HEK293 (cell line): ENCODE data around the gene NRG2.

Experiments used
- CTCF ChIA-PET: fragments of 350-600 bp; formaldehyde crosslinking; extraction: SDS; loops from one replicate; lab custom pipeline; 2021; ENCODE audit warnings: antibody characterized with exemption; lab: Yijun Ruan, JAX
- POLR2A ChIA-PET: fragments of 300-600 bp; formaldehyde crosslinking; extraction: SDS; loops from one replicate; lab custom pipeline; 2020; ENCODE audit warnings: antibody characterized with exemption, inconsistent platforms; lab: Yijun Ruan, JAX
- H3K27ac ChIP-seq: fragments of 200-500 bp; sonication (Bioruptor generic); 2 replicates; pipeline ENCODE4 v1.5.1; 2014; ENCODE audit warnings: low read depth, low read length, control low read depth, inconsistent platforms; ENCODE audit errors: extremely low read depth
- H3K36me3 ChIP-seq, 2 experiments: fragments of 200-500 bp in 1 of 2; sonication (Bioruptor generic) in 1 of 2; 1 replicate in 1 of 2; 2 replicates in 1 of 2; pipeline ENCODE4 v1.5.1; 2014 to 2017; ENCODE audit warnings: inconsistent platforms in 2 of 2, low read length in 2 of 2; ENCODE audit not compliant: control insufficient read depth in 2 of 2, insufficient read depth in 1 of 2
- H3K4me1 ChIP-seq: fragments of 200-500 bp; sonication (Bioruptor generic); 2 replicates; pipeline ENCODE4 v1.5.1; 2014; ENCODE audit warnings: mild to moderate bottlenecking, low read length, inconsistent platforms; ENCODE audit not compliant: control insufficient read depth, insufficient read depth
- H3K4me3 ChIP-seq: 2 replicates; pipeline ENCODE4 v1.5.1; 2011; ENCODE audit warnings: low read depth, mild to moderate bottlenecking, control low read depth, low read length, moderate library complexity
- H3K9me3 ChIP-seq: fragments of 200-500 bp; sonication (Bioruptor generic); 2 replicates; pipeline ENCODE4 v1.5.1; 2014; ENCODE audit warnings: low read depth, low read length, inconsistent platforms; ENCODE audit not compliant: control insufficient read depth, insufficient read depth
- EGR2 ChIP-seq: fragments of 450-650 bp; formaldehyde crosslinking; IDR thresholded peaks from 2 replicates; pipeline ENCODE4 v1.5.1; 2016; ENCODE audit warnings: low read depth, missing biosample characterization, missing genetic modification characterization
- GLIS1 ChIP-seq: fragments of 450-650 bp; formaldehyde crosslinking; IDR thresholded peaks from 2 replicates; pipeline ENCODE4 v1.5.1; 2016; ENCODE audit warnings: missing biosample characterization, missing genetic modification characterization
- HOXC10 ChIP-seq: sonication (generic); formaldehyde crosslinking; IDR thresholded peaks from 2 replicates; pipeline ENCODE4 v1.8.1; 2023; ENCODE audit warnings: mild to moderate bottlenecking, missing genetic modification reagents
- KLF10 ChIP-seq: fragments of 450-650 bp; IDR thresholded peaks from 2 replicates; pipeline ENCODE4 v1.5.1; 2018; ENCODE audit warnings: missing biosample characterization, mild to moderate bottlenecking, missing genetic modification characterization
- REPIN1 ChIP-seq: fragments of 450-650 bp; formaldehyde crosslinking; IDR thresholded peaks from 2 replicates; pipeline ENCODE4 v1.5.1; 2017; ENCODE audit warnings: missing biosample characterization, missing genetic modification characterization, low read depth
- SALL2 ChIP-seq: fragments of 450-650 bp; formaldehyde crosslinking; IDR thresholded peaks from 2 replicates; pipeline ENCODE4 v1.5.0; 2017; ENCODE audit warnings: missing biosample characterization, mild to moderate bottlenecking, missing genetic modification characterization, borderline replicate concordance
- SP3 ChIP-seq: fragments of 450-650 bp; formaldehyde crosslinking; IDR thresholded peaks from 2 replicates; pipeline ENCODE4 v1.5.1; 2016; ENCODE audit warnings: missing biosample characterization, missing genetic modification characterization
- SP7 ChIP-seq: fragments of 450-650 bp; formaldehyde crosslinking; IDR thresholded peaks from 2 replicates; pipeline ENCODE4 v1.5.1; 2016; ENCODE audit warnings: missing biosample characterization, missing genetic modification characterization
- ZFP37 ChIP-seq: fragments of 450-650 bp; formaldehyde crosslinking; IDR thresholded peaks from 2 replicates; pipeline ENCODE4 v1.5.1; 2016; ENCODE audit warnings: missing biosample characterization, missing genetic modification characterization
- ZFP69B ChIP-seq: fragments of 450-650 bp; formaldehyde crosslinking; IDR thresholded peaks from 2 replicates; pipeline ENCODE4 v1.5.1; 2016; ENCODE audit warnings: missing biosample characterization, missing genetic modification characterization
- ZNF10 ChIP-seq: fragments of 450-650 bp; formaldehyde crosslinking; IDR thresholded peaks from 2 replicates; pipeline ENCODE4 v1.5.1; 2017; ENCODE audit warnings: missing biosample characterization, missing genetic modification characterization
- ZNF132 ChIP-seq: fragments of 450-650 bp; formaldehyde crosslinking; IDR thresholded peaks from 2 replicates; pipeline ENCODE4 v1.5.1; 2017; ENCODE audit warnings: missing biosample characterization, missing genetic modification characterization, borderline replicate concordance
- ZNF140 ChIP-seq: fragments of 450-650 bp; formaldehyde crosslinking; IDR thresholded peaks from 2 replicates; pipeline ENCODE4 v1.5.1; 2016; ENCODE audit warnings: missing biosample characterization, missing genetic modification characterization
- ZNF157 ChIP-seq: fragments of 450-650 bp; formaldehyde crosslinking; IDR thresholded peaks from 2 replicates; pipeline ENCODE4 v1.5.1; 2016; ENCODE audit warnings: missing biosample characterization, missing genetic modification characterization
- ZNF221 ChIP-seq: fragments of 450-650 bp; formaldehyde crosslinking; IDR thresholded peaks from 2 replicates; pipeline ENCODE4 v1.5.1; 2017; ENCODE audit warnings: missing biosample characterization, missing genetic modification characterization, borderline replicate concordance
- ZNF302 ChIP-seq: fragments of 450-650 bp; formaldehyde crosslinking; IDR thresholded peaks from 2 replicates; pipeline ENCODE4 v1.5.1; 2016; ENCODE audit warnings: missing biosample characterization, missing genetic modification characterization, low read depth
- ZNF37A ChIP-seq: fragments of 450-650 bp; IDR thresholded peaks from 2 replicates; pipeline ENCODE4 v1.5.1; 2018; ENCODE audit warnings: missing biosample characterization, missing genetic modification characterization
- ZNF404 ChIP-seq: fragments of 450-650 bp; formaldehyde crosslinking; IDR thresholded peaks from 2 replicates; pipeline ENCODE4 v1.5.1; 2017; ENCODE audit warnings: missing biosample characterization, missing genetic modification characterization
- ZNF423 ChIP-seq: fragments of 450-650 bp; formaldehyde crosslinking; IDR thresholded peaks from 2 replicates; pipeline ENCODE4 v1.5.1; 2016; ENCODE audit warnings: missing biosample characterization, missing genetic modification characterization
- ZNF514 ChIP-seq: fragments of 450-650 bp; formaldehyde crosslinking; IDR thresholded peaks from 2 replicates; pipeline ENCODE4 v1.5.1; 2016; ENCODE audit warnings: missing biosample characterization, missing genetic modification characterization
- ZNF529 ChIP-seq: fragments of 450-650 bp; formaldehyde crosslinking; IDR thresholded peaks from 2 replicates; pipeline ENCODE4 v1.5.1; 2017; ENCODE audit warnings: missing genetic modification characterization, missing biosample characterization; ENCODE audit not compliant: insufficient replicate concordance
- ZNF530 ChIP-seq: fragments of 450-650 bp; formaldehyde crosslinking; IDR thresholded peaks from 2 replicates; pipeline ENCODE4 v1.5.1; 2016; ENCODE audit warnings: low read depth, missing biosample characterization, missing genetic modification characterization
- ZNF544 ChIP-seq: fragments of 450-650 bp; formaldehyde crosslinking; IDR thresholded peaks from 2 replicates; pipeline ENCODE4 v1.5.0; 2017; ENCODE audit warnings: missing biosample characterization, missing genetic modification characterization
- ZNF571 ChIP-seq: fragments of 450-650 bp; formaldehyde crosslinking; IDR thresholded peaks from 2 replicates; pipeline ENCODE4 v1.5.0; 2017; ENCODE audit warnings: missing biosample characterization, missing genetic modification characterization
- ZNF610 ChIP-seq: fragments of 450-650 bp; formaldehyde crosslinking; IDR thresholded peaks from 2 replicates; pipeline ENCODE4 v1.5.1; 2016; ENCODE audit warnings: missing biosample characterization, missing genetic modification characterization, borderline replicate concordance
- ZNF776 ChIP-seq: fragments of 450-650 bp; formaldehyde crosslinking; IDR thresholded peaks from 2 replicates; pipeline ENCODE4 v1.5.0; 2017; ENCODE audit warnings: missing biosample characterization, missing genetic modification characterization, borderline replicate concordance
- ZNF777 ChIP-seq: fragments of 450-650 bp; formaldehyde crosslinking; IDR thresholded peaks from 2 replicates; pipeline ENCODE4 v1.5.1; 2017; ENCODE audit warnings: missing biosample characterization, missing genetic modification characterization, borderline replicate concordance
- ZNF791 ChIP-seq: fragments of 450-650 bp; formaldehyde crosslinking; IDR thresholded peaks from 2 replicates; pipeline ENCODE4 v1.5.1; 2016; ENCODE audit warnings: missing biosample characterization, missing genetic modification characterization
- ZXDB ChIP-seq: fragments of 450-650 bp; formaldehyde crosslinking; IDR thresholded peaks from 2 replicates; pipeline ENCODE4 v1.5.1; 2016; ENCODE audit warnings: missing biosample characterization, missing genetic modification characterization
- TF ChIP-seq, protein P1 (sequence below): fragments of 450-650 bp; formaldehyde crosslinking; IDR thresholded peaks from 2 replicates; pipeline ENCODE4 v1.5.1; 2016; ENCODE audit warnings: missing biosample characterization, missing genetic modification characterization
- TF ChIP-seq, protein P2 (sequence below): sonication (generic); formaldehyde crosslinking; IDR thresholded peaks from 2 replicates; pipeline ENCODE4 v1.8.1; 2022; ENCODE audit warnings: mild to moderate bottlenecking, moderate library complexity, missing genetic modification reagents
- TF ChIP-seq, protein P3 (sequence below): fragments of 450-650 bp; formaldehyde crosslinking; IDR thresholded peaks from 2 replicates; pipeline ENCODE4 v1.5.1; 2016; ENCODE audit warnings: missing biosample characterization, missing genetic modification characterization
- TF ChIP-seq, protein P4 (sequence below): fragments of 450-650 bp; formaldehyde crosslinking; IDR thresholded peaks from 2 replicates; pipeline ENCODE4 v1.5.1; 2016; ENCODE audit warnings: missing biosample characterization, missing genetic modification characterization

Gene NRG2

DNA sequence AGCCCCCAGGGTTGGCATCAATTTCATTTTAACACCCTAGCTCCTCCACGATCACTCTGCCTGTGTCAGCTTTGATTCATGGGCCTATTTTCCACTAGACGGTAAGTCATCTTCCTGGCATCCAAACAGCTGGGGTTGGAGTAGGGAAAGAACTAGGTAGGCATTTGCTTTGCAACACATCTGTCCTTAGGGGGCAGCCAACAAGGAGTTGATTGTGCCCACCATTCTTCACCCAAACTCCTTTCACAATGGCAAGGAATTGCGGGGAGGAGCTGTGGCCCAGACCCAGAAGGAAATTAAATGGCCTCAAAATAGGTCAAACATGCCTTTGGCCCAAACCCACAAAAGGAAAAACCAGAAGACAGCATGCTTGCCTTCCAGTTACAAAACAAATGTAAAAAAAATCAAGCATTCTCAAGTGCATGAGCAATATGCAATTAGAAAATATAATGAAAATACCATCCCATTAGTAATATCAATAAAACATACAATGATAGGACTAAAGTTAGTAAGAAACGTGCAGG lies 71.8 kb downstream of the NRG2 start:
- no peak overlapping the region for H3K4me3 ChIP-seq
- H3K9me3 ChIP-seq: no peaks in the 10 kb centered on the region
- TF ChIP-seq EGR2 (no peak), ZNF404 (tag by site-specific recombination) (no peak), ZNF529 (tag by site-specific recombination) (no peak), ZNF776 (tag by site-specific recombination) (no peak), SP3 (tag by site-specific recombination) (no peak), ZNF10 (tag by site-specific recombination) (no peak), ZNF140 (no peak), ZNF37A (tag by site-specific recombination) (no peak), ZNF423 (tag by site-specific recombination) (no peak), ZNF777 (no peak), ZNF530 (no peak), ZNF571 (tag by site-specific recombination) (no peak), HOXC10 (CRISPR knock-in tag) (no peak), ZNF791 (tag by site-specific recombination) (no peak), ZNF132 (tag by site-specific recombination) (no peak)
- TF ChIP-seq, protein P1, sequence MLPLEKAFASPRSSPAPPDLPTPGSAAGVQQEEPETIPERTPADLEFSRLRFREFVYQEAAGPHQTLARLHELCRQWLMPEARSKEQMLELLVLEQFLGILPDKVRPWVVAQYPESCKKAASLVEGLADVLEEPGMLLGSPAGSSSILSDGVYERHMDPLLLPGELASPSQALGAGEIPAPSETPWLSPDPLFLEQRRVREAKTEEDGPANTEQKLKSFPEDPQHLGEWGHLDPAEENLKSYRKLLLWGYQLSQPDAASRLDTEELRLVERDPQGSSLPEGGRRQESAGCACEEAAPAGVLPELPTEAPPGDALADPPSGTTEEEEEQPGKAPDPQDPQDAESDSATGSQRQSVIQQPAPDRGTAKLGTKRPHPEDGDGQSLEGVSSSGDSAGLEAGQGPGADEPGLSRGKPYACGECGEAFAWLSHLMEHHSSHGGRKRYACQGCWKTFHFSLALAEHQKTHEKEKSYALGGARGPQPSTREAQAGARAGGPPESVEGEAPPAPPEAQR (tag by site-specific recombination): no peak
- TF ChIP-seq, protein P2, sequence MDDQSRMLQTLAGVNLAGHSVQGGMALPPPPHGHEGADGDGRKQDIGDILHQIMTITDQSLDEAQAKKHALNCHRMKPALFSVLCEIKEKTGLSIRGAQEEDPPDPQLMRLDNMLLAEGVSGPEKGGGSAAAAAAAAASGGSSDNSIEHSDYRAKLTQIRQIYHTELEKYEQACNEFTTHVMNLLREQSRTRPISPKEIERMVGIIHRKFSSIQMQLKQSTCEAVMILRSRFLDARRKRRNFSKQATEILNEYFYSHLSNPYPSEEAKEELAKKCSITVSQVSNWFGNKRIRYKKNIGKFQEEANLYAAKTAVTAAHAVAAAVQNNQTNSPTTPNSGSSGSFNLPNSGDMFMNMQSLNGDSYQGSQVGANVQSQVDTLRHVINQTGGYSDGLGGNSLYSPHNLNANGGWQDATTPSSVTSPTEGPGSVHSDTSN (CRISPR knock-in tag): no peak
- TF ChIP-seq, protein P3, sequence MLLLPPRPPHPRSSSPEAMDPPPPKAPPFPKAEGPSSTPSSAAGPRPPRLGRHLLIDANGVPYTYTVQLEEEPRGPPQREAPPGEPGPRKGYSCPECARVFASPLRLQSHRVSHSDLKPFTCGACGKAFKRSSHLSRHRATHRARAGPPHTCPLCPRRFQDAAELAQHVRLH (tag by site-specific recombination): no peak
- TF ChIP-seq, protein P4, sequence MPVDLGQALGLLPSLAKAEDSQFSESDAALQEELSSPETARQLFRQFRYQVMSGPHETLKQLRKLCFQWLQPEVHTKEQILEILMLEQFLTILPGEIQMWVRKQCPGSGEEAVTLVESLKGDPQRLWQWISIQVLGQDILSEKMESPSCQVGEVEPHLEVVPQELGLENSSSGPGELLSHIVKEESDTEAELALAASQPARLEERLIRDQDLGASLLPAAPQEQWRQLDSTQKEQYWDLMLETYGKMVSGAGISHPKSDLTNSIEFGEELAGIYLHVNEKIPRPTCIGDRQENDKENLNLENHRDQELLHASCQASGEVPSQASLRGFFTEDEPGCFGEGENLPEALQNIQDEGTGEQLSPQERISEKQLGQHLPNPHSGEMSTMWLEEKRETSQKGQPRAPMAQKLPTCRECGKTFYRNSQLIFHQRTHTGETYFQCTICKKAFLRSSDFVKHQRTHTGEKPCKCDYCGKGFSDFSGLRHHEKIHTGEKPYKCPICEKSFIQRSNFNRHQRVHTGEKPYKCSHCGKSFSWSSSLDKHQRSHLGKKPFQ (tag by site-specific recombination): no peak
- H3K4me1 ChIP-seq: no peaks in the 10 kb centered on the region; the same call in 1 of the 2 replicates
- ChIA-PET POLR2A (interaction anchor here (0.6 to 0.7 kb wide), 2 partner anchors 70 to 181 kb away, joined by 3 to 5 read pairs; no protein-coding TSS in a partner anchor), CTCF (interaction anchor here (0.7 to 7.8 kb wide), 13 partner anchors 13 to 193 kb away, joined by 3 to 214 read pairs (median 4); no protein-coding TSS in a partner anchor)
- H3K27ac ChIP-seq: no peak overlapping the region
- no peaks in the 10 kb centered on the region for H3K36me3 ChIP-seq

DNA sequence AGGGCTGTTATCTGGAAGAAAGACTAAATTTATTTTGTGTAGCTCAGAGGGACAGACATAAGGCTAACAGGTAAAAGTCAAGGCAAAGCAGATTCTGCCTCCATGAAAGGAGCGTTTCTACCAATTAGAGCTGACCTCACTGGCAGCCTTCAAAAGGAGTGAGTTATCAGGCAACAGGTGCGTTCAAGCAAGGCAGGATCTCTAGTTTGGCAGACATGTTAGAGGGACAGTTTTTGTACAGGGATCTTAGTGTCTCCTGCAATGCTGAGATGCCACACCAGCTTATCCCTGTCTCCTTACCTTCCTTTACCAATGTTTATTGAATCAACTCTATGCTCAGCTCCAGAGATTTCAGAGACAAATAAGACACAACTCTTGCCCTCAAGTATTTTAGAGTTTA lies 73.8 kb downstream of the NRG2 start:
- ChIA-PET POLR2A (interaction anchor here (1.3 kb wide), 1 partner anchor 182 kb away, joined by 4 read pairs; no protein-coding TSS in a partner anchor), CTCF (interaction anchor here (0.6 to 7.8 kb wide), 94 partner anchors 11 to 546 kb away, joined by 3 to 214 read pairs (median 6); partner anchors contain the start of genes NRG2 and PSD2)
- no peaks in the 10 kb centered on the region for H3K9me3 ChIP-seq
- H3K36me3 ChIP-seq: no peaks in the 10 kb centered on the region
- no peak overlapping the region for H3K4me3 ChIP-seq
- no peaks in the 10 kb centered on the region; the same call in 1 of the 2 replicates for H3K4me1 ChIP-seq
- H3K27ac ChIP-seq: no peak overlapping the region
- TF ChIP-seq KLF10: no peak
- no peak for TF ChIP-seq ZXDB
- TF ChIP-seq ZNF610 (tag by site-specific recombination): no peak
- TF ChIP-seq, protein P2 (CRISPR knock-in tag): no peak
- no peak for TF ChIP-seq ZNF157 (tag by site-specific recombination)
- TF ChIP-seq ZFP69B (tag by site-specific recombination): no peak
- TF ChIP-seq GLIS1: no peak
- TF ChIP-seq SP7 (tag by site-specific recombination): no peak
- TF ChIP-seq ZNF302 (tag by site-specific recombination): no peak
- TF ChIP-seq REPIN1 (tag by site-specific recombination): no peak
- TF ChIP-seq ZNF514 (tag by site-specific recombination): no peak
- TF ChIP-seq ZFP37: no peak
- TF ChIP-seq ZNF221 (tag by site-specific recombination): no peak
- no peak for TF ChIP-seq SALL2 (tag by site-specific recombination)
- TF ChIP-seq ZNF544 (tag by site-specific recombination): no peak
